ENCODE measurements around the gene DCAF15.

- TF ChIP-seq POLR2AphosphoS5 (IDR thresholded peaks at IDR 0.05), result no peak
- no peak for TF ChIP-seq EP300 (IDR thresholded peaks at IDR 0.05)
Observed at GRCh38 chr19:13961826-13962698, 9.8 kb downstream of the DCAF15 start.

All from gastroesophageal sphincter (tissue), 2 donors.